HG02938 (cell line): ENCODE measurements around the gene NMUR2.

ENCODE experiments used
- ATAC-seq: cut with Tn5 transposase; IDR thresholded peaks from one replicate; pipeline ENCODE4 v1.9.1; 2021; ENCODE audit warnings: mild to moderate bottlenecking, moderate library complexity; ENCODE audit not compliant: unreplicated experiment

The NMUR2 gene

GRCh38 chr5:152405145-152405544 lies at the start of gene NMUR2:
Gene NMUR2 (minus strand): TSS chr5:152405279. CDS start chr5:152405113, 166 bp downstream.
- ATAC-seq: no peak

- ATAC-seq: no peak
These were observed 38.9 kb upstream of the NMUR2 start for GRCh38 chr5:152443935-152444334.

GRCh38 chr5:152439791-152440190 lies 34.7 kb upstream of the NMUR2 start:
- ATAC-seq: no peak

- no peak for ATAC-seq
These were observed 32.8 kb upstream of the NMUR2 start for GRCh38 chr5:152437866-152438265.

GRCh38 chr5:152427721-152428120 lies 22.6 kb upstream of the NMUR2 start:
- ATAC-seq: no peak

- no peak for ATAC-seq
These were observed 20.0 kb upstream of the NMUR2 start for GRCh38 chr5:152425083-152425482.

GRCh38 chr5:152424501-152424900 lies 19.4 kb upstream of the NMUR2 start:
- ATAC-seq: no peak

GRCh38 chr5:152422081-152422480 lies 17.0 kb upstream of the NMUR2 start:
- ATAC-seq: no peak

- no peak for ATAC-seq
These were observed 7.0 kb upstream of the NMUR2 start for GRCh38 chr5:152412129-152412528.

GRCh38 chr5:152406082-152406481 lies 1.0 kb upstream of the NMUR2 start:
- ATAC-seq: no peak

GRCh38 chr5:152404494-152404893 lies 585 bp downstream of the NMUR2 start:
- ATAC-seq: no peak

GRCh38 chr5:152403046-152403445 lies 2.0 kb downstream of the NMUR2 start:
- no peak for ATAC-seq

GRCh38 chr5:152400846-152401245 lies 4.2 kb downstream of the NMUR2 start:
- ATAC-seq: no peak

- peak; percentile 70 for ATAC-seq
These were observed 7.5 kb downstream of the NMUR2 start for GRCh38 chr5:152397581-152397980.

GRCh38 chr5:152393441-152393840 lies 11.6 kb downstream of the NMUR2 start:
- no peak for ATAC-seq

- no peak for ATAC-seq
These were observed 15.8 kb downstream of the NMUR2 start for GRCh38 chr5:152389208-152389849.

- ATAC-seq: no peak
These were observed 16.5 kb downstream of the NMUR2 start for GRCh38 chr5:152388610-152389009.

- ATAC-seq: no peak
These were observed 24.5 kb downstream of the NMUR2 start for GRCh38 chr5:152380415-152381123.

- ATAC-seq: no peak
These were observed 25.7 kb downstream of the NMUR2 start for GRCh38 chr5:152379331-152379730.

GRCh38 chr5:152378730-152379129 lies 26.3 kb downstream of the NMUR2 start:
- ATAC-seq: no peak

GRCh38 chr5:152376886-152377285 lies 28.2 kb downstream of the NMUR2 start:
- no peak for ATAC-seq

- no peak for ATAC-seq
These were observed 30.3 kb downstream of the NMUR2 start for GRCh38 chr5:152374711-152375275.
